ENCODE results near the gene CYB561A3. TPM values are rescaled to one million over a fixed set of nuclear protein-coding genes. Genes with fewer than 3 reads are reported as not detected.

CYB561A3 gene
- total RNA-seq, 1 donor from 2014 or later, result 12.1 TPM

DNA sequence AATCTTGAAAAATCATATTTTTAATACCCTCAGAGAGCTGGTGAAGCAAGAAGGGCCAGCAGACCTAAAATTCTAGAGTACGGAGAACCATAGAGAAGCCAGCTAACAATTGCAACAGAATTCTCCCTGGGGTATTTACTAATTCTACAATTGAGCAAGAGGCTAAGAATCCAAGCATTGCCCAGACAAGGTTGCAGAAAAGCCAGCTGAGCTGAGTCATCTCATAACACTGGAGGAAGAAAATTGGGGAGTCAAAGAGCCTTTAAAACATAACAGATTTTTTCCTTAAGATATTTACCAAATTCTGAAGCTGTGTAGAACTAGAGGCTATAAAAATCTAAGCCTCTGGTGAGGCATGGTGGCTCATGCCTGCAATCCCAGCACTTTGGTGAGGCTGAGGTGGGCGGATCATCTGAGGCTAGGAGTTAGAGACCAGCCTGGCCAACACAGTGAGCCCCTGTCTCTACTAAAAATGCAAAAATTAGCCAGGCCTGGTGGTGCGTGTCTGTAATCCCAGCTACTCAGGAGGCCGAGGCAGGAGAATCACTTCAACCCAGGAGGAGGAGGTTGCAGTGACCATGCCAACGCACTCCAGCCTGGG, 17.1 kb upstream of the CYB561A3 start:
- H3K9me3 Mint-ChIP-seq, result peaks cover 6% of the 10 kb centered on the region
- no peaks in the 10 kb centered on the region for H3K27me3 ChIP-seq
- no peak overlapping the region for H3K4me2 ChIP-seq
- H3K4me1 ChIP-seq, result no peaks in the 10 kb centered on the region
- peaks cover 19% of the 10 kb centered on the region for H3K36me3 Mint-ChIP-seq
- TF ChIP-seq EZH2phosphoT487 (IDR thresholded peaks at IDR 0.05) (no peak), EZH2 (IDR thresholded peaks at IDR 0.05) (no peak)
- TF ChIP-seq, protein P1, sequence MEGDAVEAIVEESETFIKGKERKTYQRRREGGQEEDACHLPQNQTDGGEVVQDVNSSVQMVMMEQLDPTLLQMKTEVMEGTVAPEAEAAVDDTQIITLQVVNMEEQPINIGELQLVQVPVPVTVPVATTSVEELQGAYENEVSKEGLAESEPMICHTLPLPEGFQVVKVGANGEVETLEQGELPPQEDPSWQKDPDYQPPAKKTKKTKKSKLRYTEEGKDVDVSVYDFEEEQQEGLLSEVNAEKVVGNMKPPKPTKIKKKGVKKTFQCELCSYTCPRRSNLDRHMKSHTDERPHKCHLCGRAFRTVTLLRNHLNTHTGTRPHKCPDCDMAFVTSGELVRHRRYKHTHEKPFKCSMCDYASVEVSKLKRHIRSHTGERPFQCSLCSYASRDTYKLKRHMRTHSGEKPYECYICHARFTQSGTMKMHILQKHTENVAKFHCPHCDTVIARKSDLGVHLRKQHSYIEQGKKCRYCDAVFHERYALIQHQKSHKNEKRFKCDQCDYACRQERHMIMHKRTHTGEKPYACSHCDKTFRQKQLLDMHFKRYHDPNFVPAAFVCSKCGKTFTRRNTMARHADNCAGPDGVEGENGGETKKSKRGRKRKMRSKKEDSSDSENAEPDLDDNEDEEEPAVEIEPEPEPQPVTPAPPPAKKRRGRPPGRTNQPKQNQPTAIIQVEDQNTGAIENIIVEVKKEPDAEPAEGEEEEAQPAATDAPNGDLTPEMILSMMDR (IDR thresholded peaks at IDR 0.05), result no peak
- peaks cover under 1% of the 10 kb centered on the region for H3K9me3 ChIP-seq (ENCODE audit: low read depth)
- no peak overlapping the region for H2AFZ ChIP-seq (replicated peaks)
- H3K27me3 Mint-ChIP-seq (ENCODE audit: insufficient read depth, low read depth), result peaks cover 2% of the 10 kb centered on the region
- no peaks in the 10 kb centered on the region for H3K79me2 ChIP-seq (ENCODE audit: low read depth)
- peaks cover 9% of the 10 kb centered on the region for H3K36me3 ChIP-seq
- H3F3A ChIP-seq (ENCODE audit: low read depth), result no peaks in the 10 kb centered on the region
- no peak overlapping the region for H3K4me3 ChIP-seq
- H4K20me1 ChIP-seq (ENCODE audit: low read depth), result no peaks in the 10 kb centered on the region
- H3K4me1 Mint-ChIP-seq, result no peaks in the 10 kb centered on the region
- H3K27ac ChIP-seq, result no peak overlapping the region
- no peak overlapping the region for H3K27ac Mint-ChIP-seq
- DNase-seq (ENCODE audit: low spot score), result no peak
- H3K4me3 Mint-ChIP-seq, result no peak overlapping the region
- no peak overlapping the region for H3K9ac ChIP-seq

DNA sequence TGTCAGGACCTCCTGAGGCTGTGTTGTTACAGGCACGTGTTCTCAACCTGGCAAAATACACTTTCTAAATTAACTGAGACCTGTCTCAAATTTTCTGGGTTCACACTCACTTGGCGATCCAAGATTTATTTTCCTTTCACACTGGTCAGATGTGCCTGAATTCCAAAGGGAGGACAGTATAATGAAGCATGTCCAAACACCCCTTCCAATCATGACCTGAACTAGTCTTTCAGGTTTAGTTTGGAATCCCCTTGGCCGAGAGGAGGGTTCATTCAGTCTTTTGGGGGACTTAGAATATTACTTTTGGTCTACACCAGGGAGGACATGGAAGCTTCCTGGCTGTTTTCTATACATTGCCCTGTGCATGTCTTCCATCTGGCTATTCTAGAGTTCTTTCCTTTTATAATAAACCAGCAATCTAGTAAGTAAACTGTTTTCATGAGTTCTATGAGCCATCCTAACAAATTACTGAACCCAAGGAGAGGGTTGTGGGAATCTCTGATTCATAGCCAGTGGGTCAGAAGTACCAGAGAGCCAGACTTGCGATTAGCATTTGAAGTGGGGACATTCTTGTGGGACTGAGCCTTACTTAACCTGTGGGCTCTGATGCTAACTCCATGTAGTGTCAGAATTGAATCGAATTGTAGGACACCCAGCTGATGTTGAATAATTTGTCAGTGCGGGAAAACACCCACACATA, 15.9 kb upstream of the CYB561A3 start:
- no peaks in the 10 kb centered on the region for H3K4me1 ChIP-seq
- no peak overlapping the region for H3K4me3 ChIP-seq
- Mint-ChIP-seq H3K27me3 (ENCODE audit: insufficient read depth, low read depth) (peaks cover 2% of the 10 kb centered on the region), H3K27ac (no peak overlapping the region), H3K4me1 (no peaks in the 10 kb centered on the region), H3K4me3 (no peak overlapping the region), H3K9me3 (peaks cover 11% of the 10 kb centered on the region), H3K36me3 (peaks cover 24% of the 10 kb centered on the region)
- no peaks in the 10 kb centered on the region for H3K79me2 ChIP-seq (ENCODE audit: low read depth)
- H3K4me2 ChIP-seq, result no peak overlapping the region
- H2AFZ ChIP-seq (replicated peaks), result no peak overlapping the region
- no peak overlapping the region for H3K27ac ChIP-seq
- no peak overlapping the region for H3K9ac ChIP-seq
- DNase-seq (ENCODE audit: low spot score), result no peak
- no peak for TF ChIP-seq EZH2phosphoT487 (IDR thresholded peaks at IDR 0.05)
- TF ChIP-seq, protein P1 (IDR thresholded peaks at IDR 0.05), result no peak
- no peak for TF ChIP-seq EZH2 (IDR thresholded peaks at IDR 0.05)
- no peaks in the 10 kb centered on the region for H4K20me1 ChIP-seq (ENCODE audit: low read depth)
- H3K9me3 ChIP-seq (ENCODE audit: low read depth), result peaks cover 12% of the 10 kb centered on the region
- peaks cover 18% of the 10 kb centered on the region for H3K36me3 ChIP-seq
- H3K27me3 ChIP-seq, result no peaks in the 10 kb centered on the region
- no peaks in the 10 kb centered on the region for H3F3A ChIP-seq (ENCODE audit: low read depth)

DNA sequence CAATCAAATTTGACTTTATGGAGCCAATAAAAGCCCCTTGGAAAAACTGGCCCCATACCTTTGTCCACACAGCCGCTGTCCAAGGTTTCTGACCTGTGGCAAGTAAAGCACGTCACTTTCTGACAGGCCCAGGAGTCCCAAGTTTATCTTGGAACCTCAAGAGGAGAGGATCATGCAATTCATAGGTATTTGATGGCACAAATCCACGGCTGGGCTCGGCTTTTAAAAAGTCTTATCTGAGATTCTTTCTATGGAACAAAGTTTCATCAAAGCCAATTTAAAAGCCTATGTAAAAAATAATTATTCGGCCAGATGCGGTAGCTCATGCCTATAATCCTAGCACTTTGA, 14.1 kb upstream of the CYB561A3 start:
- Histone ChIP-seq H3K27me3 (no peaks in the 10 kb centered on the region), H4K20me1 (ENCODE audit: low read depth) (no peaks in the 10 kb centered on the region), H3K9me3 (ENCODE audit: low read depth) (peaks cover 12% of the 10 kb centered on the region), H3K4me1 (no peaks in the 10 kb centered on the region), H3K27ac (no peak overlapping the region), H3K9ac (no peak overlapping the region), H3K36me3 (peaks cover 21% of the 10 kb centered on the region), H3K4me2 (no peak overlapping the region), H2AFZ (replicated peaks) (no peak overlapping the region), H3K4me3 (no peak overlapping the region), H3K79me2 (ENCODE audit: low read depth) (no peaks in the 10 kb centered on the region), H3F3A (ENCODE audit: low read depth) (peaks cover 3% of the 10 kb centered on the region)
- H3K4me1 Mint-ChIP-seq, result no peaks in the 10 kb centered on the region
- TF ChIP-seq EZH2phosphoT487 (IDR thresholded peaks at IDR 0.05), result no peak
- TF ChIP-seq, protein P1 (IDR thresholded peaks at IDR 0.05), result no peak
- TF ChIP-seq EZH2 (IDR thresholded peaks at IDR 0.05), result no peak
- no peaks in the 10 kb centered on the region for H3K27me3 Mint-ChIP-seq (ENCODE audit: insufficient read depth, low read depth)
- no peak overlapping the region for H3K4me3 Mint-ChIP-seq
- peaks cover 20% of the 10 kb centered on the region for H3K9me3 Mint-ChIP-seq
- peaks cover 34% of the 10 kb centered on the region for H3K36me3 Mint-ChIP-seq
- no peak for DNase-seq (ENCODE audit: low spot score)
- H3K27ac Mint-ChIP-seq, result no peak overlapping the region
